GM18907 (cell line): ENCODE measurements around the gene OLFM3.

Experiments used
- ATAC-seq: cut with Tn5 transposase; IDR thresholded peaks from one replicate; pipeline ENCODE4 v1.9.1; 2021; ENCODE audit warnings: mild to moderate bottlenecking, moderate library complexity; ENCODE audit not compliant: unreplicated experiment

The OLFM3 gene

DNA sequence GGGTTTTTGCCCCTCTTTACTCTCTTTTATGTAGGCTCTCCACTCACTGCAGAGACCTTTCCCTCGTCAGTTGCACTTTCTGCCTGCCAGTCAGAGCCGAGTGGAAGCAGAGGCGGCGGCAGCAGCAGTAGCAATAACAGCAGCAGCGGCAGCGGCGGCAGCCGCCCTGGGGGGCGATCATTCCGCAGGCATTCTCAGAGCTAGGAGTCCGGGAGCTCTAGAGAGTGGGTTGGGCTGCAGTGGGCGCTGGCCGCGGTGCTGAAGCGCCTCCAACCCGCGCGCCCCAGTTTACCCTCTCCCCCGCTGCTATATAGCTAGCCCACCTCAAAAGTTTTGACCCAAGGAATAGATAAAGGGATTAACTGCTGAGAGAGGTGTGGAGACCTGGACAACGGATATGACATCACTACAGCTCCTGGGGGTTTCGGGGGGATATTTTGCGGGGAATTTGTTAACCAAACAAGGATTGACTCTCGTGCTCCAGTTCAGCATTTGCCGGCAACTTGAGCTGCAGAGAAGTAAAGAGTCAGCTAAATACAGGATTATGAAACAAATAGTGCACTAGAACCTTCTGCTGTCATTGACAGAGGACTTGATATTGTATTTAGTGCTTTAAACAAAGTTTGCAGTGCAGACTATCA, at the start of gene OLFM3:
Gene OLFM3 (minus strand): TSS at position 102 of the 641 bp plus-strand sequence.
- no peak for ATAC-seq

- ATAC-seq, result no peak
These were observed 49.0 kb upstream of the OLFM3 start for GRCh38 chr1:102045752-102046151.

GRCh38 chr1:102032534-102032933, 35.8 kb upstream of the OLFM3 start:
- peak; percentile 82 for ATAC-seq

DNA sequence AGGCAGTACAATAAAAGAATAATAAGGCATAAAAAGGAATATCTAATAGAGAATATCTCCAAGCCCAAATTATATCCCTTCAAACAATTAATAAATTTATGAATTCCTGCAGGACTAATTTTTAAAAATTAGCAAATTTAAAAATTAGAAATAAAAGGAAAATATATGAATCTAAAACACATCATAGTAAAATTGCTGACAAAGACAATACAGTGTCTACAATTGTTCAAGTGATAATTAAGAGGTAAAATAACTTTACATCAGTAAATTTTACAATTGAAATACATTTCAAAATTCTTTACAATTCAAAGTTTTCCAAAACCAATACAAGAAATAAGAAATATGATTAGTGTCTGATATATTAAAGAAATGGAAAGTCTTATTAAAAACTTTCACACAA, 22.8 kb upstream of the OLFM3 start:
- ATAC-seq, result no peak

GRCh38 chr1:102015728-102016127, 19.0 kb upstream of the OLFM3 start:
- ATAC-seq, result no peak

DNA sequence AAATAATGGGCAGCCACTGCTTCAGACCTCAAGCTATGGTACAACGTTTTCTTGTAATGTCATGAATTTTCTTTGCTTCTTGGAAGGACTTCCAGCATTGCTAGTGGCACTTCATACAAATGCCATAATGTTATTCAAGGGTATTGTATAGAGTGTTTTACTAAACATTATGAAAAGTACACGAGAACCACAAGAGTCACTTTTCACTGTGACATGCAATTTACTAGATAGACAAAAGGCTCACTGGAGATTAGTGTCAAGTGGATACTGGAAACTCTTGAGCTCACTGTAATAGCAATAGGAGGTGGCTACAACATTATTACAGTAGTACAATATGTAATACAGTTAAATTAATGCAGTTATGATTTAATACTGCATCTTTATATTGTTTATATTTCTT, 5.3 kb upstream of the OLFM3 start:
- no peak for ATAC-seq

- no peak for ATAC-seq
These were observed 561 bp downstream of the OLFM3 start for GRCh38 chr1:101995984-101996745.

DNA sequence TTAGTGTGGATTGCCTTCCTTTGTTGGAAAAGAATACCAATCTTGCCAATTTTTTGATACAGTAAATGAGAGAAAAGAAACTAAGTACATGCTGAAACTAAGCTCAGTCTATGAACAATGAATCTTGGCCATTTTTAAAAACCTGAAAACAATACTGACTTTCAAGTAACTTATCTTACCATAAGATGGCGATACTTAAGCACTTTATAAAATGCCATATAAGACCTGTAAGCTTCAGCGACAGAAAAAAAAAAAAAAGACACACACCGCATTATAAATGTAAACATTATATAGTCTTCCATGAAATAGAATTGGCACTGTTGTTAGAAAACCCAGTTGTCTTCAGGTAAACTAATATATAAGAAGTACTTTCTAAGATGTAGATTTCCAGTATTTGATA, 3.0 kb downstream of the OLFM3 start:
- ATAC-seq, result no peak

- no peak for ATAC-seq
These were observed 3.7 kb downstream of the OLFM3 start for GRCh38 chr1:101992821-101993575.

DNA sequence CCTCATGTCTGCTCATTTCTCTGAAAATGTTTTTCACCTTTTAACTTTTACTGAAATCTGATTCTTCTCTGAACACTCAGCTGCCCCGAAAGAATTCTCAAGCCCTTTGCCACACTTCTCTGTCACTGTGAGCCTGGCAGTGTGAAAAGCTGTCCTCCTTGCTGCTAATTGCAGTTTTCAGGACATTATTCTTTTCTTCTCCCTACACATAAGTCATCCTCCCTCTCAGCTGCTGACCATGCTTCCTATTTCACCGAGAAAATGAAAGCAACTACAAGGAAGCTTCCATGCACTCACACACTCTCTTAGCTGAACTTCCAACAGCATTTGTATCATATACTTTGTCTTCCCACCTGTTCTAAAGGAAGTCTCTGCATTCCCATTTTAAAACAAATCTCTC, 15.8 kb downstream of the OLFM3 start:
- no peak for ATAC-seq

DNA sequence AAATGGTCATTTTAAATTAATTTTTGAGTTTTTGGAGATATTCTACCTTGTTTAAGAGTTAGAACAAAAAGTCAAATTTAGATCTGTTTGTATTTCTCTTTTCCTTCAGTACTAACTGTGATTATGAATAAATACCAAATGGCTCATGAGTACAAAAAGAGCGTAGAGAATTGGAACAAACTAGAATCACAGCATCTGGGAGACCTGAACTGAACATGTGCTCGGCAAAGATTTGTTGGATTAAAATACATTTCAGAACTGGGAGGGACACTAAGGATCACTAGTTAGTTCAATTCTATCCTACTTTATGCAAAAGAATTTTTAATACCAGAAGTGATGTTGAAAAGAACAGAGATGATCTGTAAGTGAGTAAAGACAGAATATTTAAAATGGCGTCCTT, 19.5 kb downstream of the OLFM3 start:
- ATAC-seq, result no peak

DNA sequence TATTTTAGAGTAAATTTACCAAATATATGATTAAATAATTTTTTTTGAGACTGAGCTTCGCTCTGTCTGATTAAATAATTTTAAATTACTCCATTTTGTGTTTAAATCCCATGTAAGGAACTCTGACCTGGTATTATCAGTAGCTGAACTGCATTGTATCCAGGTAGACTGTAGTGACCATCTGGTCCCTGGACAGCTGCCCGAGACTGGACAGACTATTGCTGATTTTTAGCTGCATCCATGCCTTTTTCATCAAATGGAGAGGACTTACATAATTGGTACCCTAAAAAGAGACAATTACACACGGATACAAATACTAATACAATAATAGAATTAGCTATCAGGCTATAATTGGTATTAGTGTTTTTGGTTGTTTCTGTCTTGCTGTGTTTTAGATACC, 20.6 kb downstream of the OLFM3 start:
- no peak for ATAC-seq

DNA sequence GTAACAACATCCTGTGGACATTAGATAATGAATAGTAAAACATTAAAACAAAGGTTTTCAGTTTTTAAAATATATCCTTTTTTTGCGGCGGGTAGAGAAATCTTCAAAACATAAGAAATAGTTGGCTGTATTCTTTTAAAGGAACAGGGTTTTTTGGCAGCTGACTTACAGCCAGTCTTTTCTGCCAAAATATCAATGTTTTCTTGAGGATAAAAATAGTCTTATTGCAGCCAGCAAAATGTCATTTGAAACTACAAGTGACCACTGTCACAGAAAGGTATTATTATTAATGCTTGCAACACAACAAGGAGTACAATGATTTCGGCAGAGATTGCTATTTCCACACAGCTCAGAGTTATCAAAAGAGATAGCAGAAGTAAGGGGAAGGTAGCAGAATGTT, 21.4 kb downstream of the OLFM3 start:
- no peak for ATAC-seq

- no peak for ATAC-seq
These were observed 22.0 kb downstream of the OLFM3 start for GRCh38 chr1:101974599-101975274.

DNA sequence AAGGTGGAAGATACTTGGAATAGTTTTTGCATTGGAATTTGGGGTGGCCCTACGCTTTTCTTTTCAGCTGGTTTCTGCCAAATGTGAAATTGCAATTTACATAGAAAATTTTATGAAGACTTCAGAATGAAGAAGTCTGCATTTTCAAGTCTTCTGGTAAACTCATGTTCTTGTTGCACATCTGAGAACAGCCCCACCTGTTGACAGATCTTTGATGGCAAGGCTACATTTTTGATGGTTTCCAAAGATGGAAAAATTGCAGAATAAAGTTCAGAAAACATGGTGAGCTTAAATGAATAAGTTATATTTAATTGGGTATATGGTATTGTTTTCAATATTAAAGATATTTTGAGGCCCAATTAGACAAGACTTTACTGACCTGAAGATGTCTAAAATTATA, 25.4 kb downstream of the OLFM3 start:
- ATAC-seq, result no peak

DNA sequence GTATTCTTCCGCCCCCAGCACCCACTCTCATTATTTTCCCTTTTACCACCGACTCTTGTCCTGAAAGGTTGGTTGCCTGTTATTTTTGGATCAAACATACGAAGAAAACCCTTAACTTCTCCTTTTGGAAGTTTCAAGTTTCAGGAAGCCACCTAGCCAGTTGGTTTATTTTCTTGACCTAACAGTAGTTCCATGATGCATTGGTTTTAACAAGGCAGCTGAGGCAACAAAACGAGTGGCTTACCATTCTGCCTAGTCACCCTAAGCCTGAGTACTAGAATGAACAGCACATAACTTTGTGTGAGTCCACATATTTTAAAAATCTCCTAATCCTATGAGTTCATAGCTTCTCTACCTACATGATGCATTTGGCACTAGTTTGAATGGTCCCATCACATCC, 28.9 kb downstream of the OLFM3 start:
- ATAC-seq, result no peak

DNA sequence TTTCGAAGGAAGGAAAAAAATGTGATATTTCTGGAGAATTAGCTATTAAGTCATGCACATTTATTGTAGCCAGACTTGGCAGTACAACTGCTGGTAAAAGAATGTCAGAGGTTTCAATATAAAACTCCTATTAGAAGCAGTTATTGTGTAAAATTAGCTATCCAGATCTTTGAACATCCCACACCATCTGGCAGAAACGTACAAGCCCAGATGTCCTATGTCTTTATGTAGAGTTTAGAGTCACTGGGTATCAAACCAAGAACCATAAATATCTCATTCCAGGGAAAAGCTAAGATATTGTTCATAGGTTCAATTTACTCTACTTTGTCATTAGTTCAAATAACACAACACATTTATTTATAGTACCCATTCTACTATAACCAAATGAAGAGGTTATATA, 31.4 kb downstream of the OLFM3 start:
- no peak for ATAC-seq

DNA sequence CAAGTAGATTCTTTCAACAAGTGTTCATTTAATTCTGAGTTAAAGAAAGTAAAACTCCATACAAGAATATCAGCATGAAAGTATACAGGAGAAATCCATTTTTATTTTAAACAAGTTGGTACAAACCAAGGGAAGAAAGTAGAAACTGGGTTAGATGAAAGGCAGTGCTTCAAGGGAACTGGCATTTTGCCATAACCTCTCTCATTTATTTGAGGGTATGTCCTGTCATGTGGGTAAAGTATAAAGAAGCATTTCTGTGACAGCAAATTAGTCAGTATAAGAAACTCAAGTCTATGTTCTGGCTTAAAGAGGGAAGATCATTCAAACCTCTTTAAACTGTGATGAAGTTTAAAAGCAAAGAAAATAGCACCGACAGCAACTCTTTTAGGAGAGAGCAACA, 32.0 kb downstream of the OLFM3 start:
- no peak for ATAC-seq

- no peak for ATAC-seq
These were observed 36.6 kb downstream of the OLFM3 start for GRCh38 chr1:101960142-101960541.

DNA sequence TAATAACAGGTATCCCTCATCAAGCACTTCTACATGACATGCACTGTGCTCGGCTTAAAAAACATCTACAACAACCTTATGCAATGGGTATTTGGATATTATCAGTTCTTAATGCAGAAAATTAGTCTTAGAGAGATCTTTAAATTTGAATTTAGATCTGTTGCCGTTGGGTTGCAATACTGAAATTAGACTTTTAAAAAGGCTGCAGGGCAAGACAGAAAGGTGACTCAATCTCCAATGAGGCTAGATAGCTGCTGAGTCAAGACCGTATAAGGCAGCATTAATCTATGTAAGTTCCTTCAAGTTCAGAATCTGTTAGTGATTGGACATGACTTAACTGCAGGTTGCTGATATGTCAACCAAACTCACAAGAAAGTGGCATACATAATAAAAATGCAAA, 37.3 kb downstream of the OLFM3 start:
- ATAC-seq, result no peak

DNA sequence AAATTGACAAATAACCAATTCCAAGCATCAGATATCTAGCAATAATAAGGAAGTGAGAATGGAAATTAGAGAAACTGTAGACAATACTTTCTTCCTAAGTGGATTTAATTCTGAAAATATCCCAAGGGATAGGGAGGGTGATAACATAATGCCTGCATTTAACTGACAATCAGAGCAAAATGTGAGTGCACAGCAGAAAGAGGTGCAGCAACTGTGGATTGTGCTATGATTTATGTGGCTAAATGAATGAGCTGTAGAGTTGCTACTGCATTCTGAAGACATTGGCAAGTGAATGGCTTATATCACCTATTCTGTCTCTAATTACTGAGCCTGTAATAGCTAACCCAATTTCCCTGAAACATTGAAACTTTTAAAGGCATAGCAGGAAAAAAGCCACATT, 39.0 kb downstream of the OLFM3 start:
- ATAC-seq, result no peak
